ENCODE measurements around the gene FAM193B.
"Not testable (repeated sequence)": the region's sequence is repeated elsewhere in the genome, so short reads cannot be mapped to it uniquely, and the experiment has no call there.

Gene FAM193B

DNA sequence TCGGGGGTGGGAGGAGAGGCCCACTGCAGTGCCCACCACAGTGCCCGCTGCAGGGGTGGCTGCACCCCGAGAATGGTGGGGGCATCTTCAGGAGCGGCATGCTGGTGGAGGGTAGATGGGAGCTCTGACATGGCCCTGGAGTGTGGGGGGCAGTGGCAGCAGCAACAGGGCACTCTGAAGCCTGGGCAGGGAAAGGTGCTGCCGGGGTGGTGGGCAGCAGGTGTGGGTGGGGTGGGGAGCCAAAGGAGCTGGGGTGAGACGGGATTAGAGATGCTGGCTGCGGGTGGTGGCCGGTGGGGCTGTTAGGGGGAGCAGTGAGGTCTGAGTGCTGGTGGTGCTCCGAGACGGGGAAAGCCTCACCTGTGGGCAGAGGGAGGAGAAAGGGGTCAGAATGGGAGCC lies 18.0 kb downstream of the FAM193B start:
- DNase-seq, result no peak

GRCh38 chr5:177535125-177535524 lies 19.2 kb downstream of the FAM193B start:
- no peak for DNase-seq

DNA sequence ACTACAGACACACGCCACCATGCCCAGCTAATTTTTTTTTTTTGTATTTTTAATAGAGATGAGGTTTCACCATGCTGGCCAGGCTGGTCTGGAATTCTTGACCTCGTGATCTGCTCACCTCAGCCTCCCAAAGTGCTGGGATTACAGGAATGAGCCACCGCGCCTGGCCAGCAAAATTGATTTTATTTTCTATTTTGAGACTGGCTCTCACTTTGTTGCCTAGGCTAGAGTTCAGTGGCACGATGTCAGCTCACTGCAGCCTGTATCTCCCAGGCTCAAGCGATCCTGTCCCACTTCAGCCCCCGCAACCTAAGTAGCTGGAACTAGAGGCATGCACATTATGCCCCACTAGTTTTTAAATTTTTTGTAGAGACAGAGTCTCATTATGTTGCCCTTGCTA lies 19.9 kb downstream of the FAM193B start:
- not testable (repeated sequence) for DNase-seq

DNA sequence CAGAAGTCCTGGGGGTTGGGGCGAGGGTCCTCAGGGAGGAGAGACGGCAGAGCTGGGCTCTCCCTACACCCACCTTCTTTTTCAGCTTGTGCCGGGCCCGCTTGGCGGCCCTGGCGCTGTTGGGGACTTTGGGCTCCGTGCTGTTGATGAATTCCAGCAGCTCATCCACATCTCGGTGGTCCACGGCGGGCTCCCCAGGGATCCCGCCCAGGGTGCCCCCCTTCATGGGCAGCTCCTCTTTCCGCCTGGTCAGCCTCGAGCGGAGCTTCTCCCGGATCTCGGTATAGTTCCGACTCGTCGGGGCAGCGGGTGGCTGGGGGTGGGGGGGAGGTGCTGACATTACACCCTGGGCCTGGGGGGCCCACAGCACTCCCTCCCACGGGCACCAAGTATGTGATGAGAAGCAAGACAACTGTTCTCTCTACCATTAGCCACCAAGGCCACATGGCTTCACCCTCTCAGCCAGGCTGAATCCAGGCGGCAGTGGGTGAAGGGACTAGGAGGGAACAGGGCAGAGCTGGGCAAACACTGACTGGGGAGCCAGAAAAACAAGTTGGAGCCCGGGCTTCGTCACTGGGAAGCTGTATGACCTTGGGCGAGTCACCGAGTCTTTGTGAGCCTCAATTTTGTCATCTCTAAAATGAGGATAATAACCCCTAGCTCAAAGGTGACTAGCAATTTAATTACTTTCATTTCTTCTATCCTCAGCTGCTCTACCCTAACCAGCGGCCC lies 23.0 kb downstream of the FAM193B start:
- no peak for DNase-seq

- DNase-seq, result no peak
These were observed 23.7 kb downstream of the FAM193B start for GRCh38 chr5:177530638-177531037.

GRCh38 chr5:177529247-177530203 lies 24.8 kb downstream of the FAM193B start:
- DNase-seq, result peak; percentile 8

- no peak for DNase-seq
These were observed 25.7 kb downstream of the FAM193B start for GRCh38 chr5:177528631-177529030.

DNA sequence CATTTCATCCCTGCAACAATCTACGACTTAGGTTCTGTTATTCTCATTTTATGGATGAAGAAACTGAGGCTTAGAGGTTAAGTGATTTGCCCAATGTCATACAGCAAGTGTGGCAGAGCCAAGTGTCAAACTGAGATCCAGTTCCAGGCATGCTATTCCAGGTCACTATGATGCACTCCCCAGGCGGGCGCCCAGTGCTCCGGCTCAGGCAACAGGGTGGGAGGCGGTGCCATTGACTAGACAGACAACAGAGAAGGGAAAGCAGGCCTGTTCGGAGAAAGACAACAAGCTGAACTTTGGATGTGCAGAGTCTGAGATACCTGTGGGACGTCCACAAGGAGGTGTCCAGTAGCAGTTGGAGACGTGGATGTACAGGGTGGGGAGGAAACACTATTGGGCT lies 26.8 kb downstream of the FAM193B start:
- DNase-seq, result no peak

DNA sequence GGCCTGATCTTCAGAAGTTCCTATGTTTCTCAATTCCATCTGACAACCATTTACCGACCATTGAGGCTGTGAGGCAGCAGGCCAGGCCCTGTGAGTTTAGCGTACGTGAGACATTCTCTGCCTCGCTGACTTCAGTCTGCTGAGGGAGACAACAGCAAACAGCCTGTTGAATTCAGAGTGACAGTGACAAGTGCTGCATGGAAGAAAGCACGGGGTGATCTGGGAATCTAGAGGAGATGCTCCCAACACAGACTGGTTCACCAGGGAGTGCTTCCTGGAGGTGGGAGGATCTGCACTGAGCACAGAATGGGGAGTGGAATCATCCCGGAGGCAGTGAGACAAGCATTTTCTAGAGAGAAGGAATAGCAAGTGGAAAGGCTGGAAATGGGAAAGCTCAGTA lies 27.6 kb downstream of the FAM193B start:
- DNase-seq, result no peak

- DNase-seq, result no peak
These were observed 28.2 kb downstream of the FAM193B start for GRCh38 chr5:177526191-177526590.

DNA sequence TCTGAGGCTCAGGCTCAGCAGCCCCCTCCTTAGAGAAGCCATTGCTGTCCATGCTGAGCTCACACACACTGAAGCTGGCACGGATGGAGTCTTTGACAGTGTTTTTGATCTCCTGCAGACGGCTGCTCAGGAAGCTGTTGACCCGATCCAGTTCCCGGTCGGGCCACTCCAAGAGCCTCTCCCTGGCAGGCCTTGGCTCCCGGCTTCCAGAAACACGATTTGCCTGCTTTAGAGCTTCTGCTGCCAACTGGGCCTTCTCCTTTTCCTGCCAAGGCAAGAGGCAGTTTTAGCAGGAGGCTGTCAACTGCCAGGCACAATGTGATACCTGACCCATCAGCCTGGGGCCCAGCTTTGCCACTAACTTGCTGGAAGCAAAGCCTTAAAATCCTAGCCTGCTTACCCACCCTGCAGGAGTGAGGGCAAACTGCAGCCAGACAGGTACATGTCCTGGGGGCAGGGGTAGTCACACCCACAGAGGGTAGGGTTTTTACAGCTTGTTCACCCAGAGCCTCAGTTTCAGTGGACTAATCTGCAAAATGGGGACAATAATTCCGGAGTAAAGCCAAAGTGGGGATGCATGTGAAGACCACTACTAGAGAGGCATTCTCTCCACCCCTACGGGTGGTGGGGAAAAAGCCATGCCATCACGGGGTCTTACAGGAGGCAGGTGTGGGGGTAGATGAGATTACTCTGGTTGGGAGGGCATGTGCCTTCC lies 29.3 kb downstream of the FAM193B start:
- no peak for DNase-seq

DNA sequence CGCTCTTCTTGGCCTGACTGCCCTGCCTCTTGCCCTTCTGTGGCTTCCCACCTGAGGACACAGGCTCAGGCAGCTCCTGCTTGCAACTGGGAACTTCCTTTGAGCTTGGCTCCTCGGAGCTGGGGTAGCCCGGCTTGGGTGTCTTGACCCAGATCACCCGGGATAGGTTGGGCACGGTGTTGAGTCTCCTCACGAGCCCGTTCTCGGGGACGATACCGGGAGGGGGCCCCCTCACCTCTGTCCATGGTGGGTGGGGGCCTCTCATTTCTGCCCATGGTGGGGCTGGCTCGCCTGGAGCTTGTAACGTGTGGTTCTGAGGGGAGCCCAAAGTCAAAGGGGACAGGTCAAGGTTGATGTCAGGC lies 29.8 kb downstream of the FAM193B start:
- DNase-seq, result no peak

GRCh38 chr5:177523711-177524538 lies 30.4 kb downstream of the FAM193B start:
- DNase-seq, result no peak

- DNase-seq, result no peak
These were observed 33.3 kb downstream of the FAM193B start for GRCh38 chr5:177520916-177521513.

GRCh38 chr5:177520271-177520670 lies 34.1 kb downstream of the FAM193B start:
- no peak for DNase-seq

DNA sequence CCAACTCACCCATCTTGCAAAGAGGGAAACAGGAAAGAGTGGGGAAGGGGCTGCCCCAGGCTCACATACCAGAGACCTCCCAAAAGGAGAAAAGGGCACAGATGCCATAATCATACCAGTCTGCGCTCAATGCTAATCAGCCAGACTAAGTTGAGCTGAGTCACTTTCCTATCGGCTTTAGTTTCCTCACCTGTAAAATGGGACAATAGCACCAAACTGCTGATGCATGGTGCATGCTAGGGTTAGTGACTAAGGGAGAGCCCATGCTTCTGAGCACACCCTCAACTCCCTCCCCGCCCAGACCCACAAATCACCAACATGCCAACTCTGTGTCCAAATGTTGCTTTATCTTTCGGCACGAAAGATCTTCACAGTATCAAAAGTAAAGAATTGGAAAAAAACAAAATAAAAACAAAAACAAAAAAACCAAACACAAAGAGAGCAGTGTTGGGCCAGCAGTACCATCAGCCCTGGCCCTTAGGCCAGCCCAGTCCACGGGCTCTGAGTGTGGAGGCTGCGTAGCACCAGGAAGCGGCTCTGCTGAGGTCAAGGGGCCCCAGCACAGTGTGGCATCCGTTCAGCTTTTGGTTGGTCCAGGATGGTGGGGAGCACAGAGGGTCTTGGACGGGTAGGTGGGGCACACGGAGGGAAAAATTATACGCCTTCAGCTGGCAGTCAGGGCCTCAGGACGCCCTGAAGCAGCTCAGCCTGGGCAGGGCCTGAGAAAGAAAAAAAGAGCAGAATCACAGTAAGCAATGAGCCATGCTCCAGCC lies 34.7 kb downstream of the FAM193B start:
- no peak for DNase-seq

- peak; percentile 98 for DNase-seq
These were observed 37.5 kb downstream of the FAM193B start, which contains the start of gene DDX41 for GRCh38 chr5:177516601-177517568. Gene DDX41, minus strand, starts transcription at chr5:177516961. Its CDS starts 16 bp downstream, at chr5:177516945.

- DNase-seq, result no peak
These were observed 38.8 kb downstream of the FAM193B start for GRCh38 chr5:177515580-177515979.

- DNase-seq, result no peak
These were observed 39.8 kb downstream of the FAM193B start for GRCh38 chr5:177514541-177514940.

GRCh38 chr5:177513500-177513899 lies 40.9 kb downstream of the FAM193B start:
- no peak for DNase-seq
